ENCODE data around the gene NRXN3.

GRCh38 chr14:79378020-79378419 is 1207.8 kb downstream of the NRXN3 start:
- no peak for TF ChIP-seq CTCF (IDR thresholded peaks at IDR 0.05; ENCODE audit: insufficient read depth, low read length, poor library complexity, severe bottlenecking)
- no peak for TF ChIP-seq EZH2phosphoT487 (conservative IDR thresholded peaks at IDR 0.05; ENCODE audit: low read length)
